CD4-positive, alpha-beta T cell (primary cell): Measurements from ENCODE around the gene DYRK1A. TPM values are rescaled to one million over a fixed set of nuclear protein-coding genes. Genes with fewer than 3 reads are reported as not detected.

Source experiments
- ATAC-seq: fragments of 200-7000 bp; cut with Tn5 transposase; one replicate; pipeline ENCODE4 v1.10.0; 2022; ENCODE audit warnings: mild to moderate bottlenecking; ENCODE audit not compliant: poor library complexity
- CTCF ChIA-PET: fragments of 350-600 bp; sonication (Branson Sonifier 250); formaldehyde crosslinking; loops from one replicate; lab custom pipeline; 2021; ENCODE audit warnings: antibody characterized with exemption, inconsistent platforms; lab: Charles Lee
- POLR2A ChIA-PET: fragments of 350-600 bp; sonication (Branson Sonifier 250); formaldehyde crosslinking; loops from one replicate; lab custom pipeline; 2021; ENCODE audit warnings: antibody characterized with exemption, inconsistent platforms; lab: Charles Lee
- DNase-seq, 14 experiments: peaks; one replicate each; pipeline ENCODE4 v3.0.0-alpha.2; 2013 to 2020; ENCODE audit warnings: mixed read lengths in 2 of 14
- H3K27ac ChIP-seq, 2 donors: one replicate each; pipeline versions ENCODE4 v1.5.1 to v1.7.0; 2013; ENCODE audit warnings: low read length in 2 of 2, low read depth in 1 of 2, mild to moderate bottlenecking in 1 of 2
- H3K27me3 ChIP-seq, 2 experiments: 1 replicate in 1 of 2; 2 replicates in 1 of 2; pipeline versions ENCODE4 v1.6.1 to v1.7.0; 2013; ENCODE audit warnings: low read length in 2 of 2, control low read depth in 1 of 2, mild to moderate bottlenecking in 1 of 2, moderate library complexity in 1 of 2; ENCODE audit not compliant: insufficient read depth in 2 of 2, control insufficient read depth in 1 of 2
- H3K36me3 ChIP-seq: one replicate; pipeline ENCODE4 v1.6.1; 2013; ENCODE audit warnings: low read length, control low read depth; ENCODE audit not compliant: insufficient read depth
- H3K4me1 ChIP-seq: one replicate; pipeline ENCODE4 v1.6.1; 2013; ENCODE audit warnings: low read length, control low read depth; ENCODE audit not compliant: insufficient read depth
- H3K4me3 ChIP-seq: one replicate; pipeline ENCODE4 v1.5.1; 2013; ENCODE audit warnings: mild to moderate bottlenecking, low read length, moderate library complexity
- H3K9me3 ChIP-seq, 2 experiments: 1 replicate in 1 of 2; 2 replicates in 1 of 2; pipeline versions ENCODE4 v1.6.1 to v1.7.0; 2013; ENCODE audit warnings: low read length in 2 of 2, mild to moderate bottlenecking in 2 of 2, control low read depth in 1 of 2, moderate library complexity in 1 of 2; ENCODE audit not compliant: control insufficient read depth in 1 of 2, insufficient read depth in 1 of 2
- H3K27ac Mint-ChIP-seq: one replicate; pipeline ENCODE4 v1.8.0; 2020; ENCODE audit warnings: mixed read lengths
- H3K27me3 Mint-ChIP-seq: one replicate; pipeline ENCODE4 v1.8.0; 2021; ENCODE audit warnings: mixed read lengths
- H3K36me3 Mint-ChIP-seq: one replicate; pipeline ENCODE4 v1.8.0; 2021; ENCODE audit warnings: low read depth, mixed read lengths
- H3K4me1 Mint-ChIP-seq: one replicate; pipeline ENCODE4 v1.8.0; 2021; ENCODE audit warnings: low read depth, mixed read lengths
- H3K4me3 Mint-ChIP-seq: one replicate; pipeline ENCODE4 v1.8.0; 2020; ENCODE audit warnings: mild to moderate bottlenecking, mixed read lengths
- H3K9me3 Mint-ChIP-seq: one replicate; pipeline ENCODE4 v1.8.0; 2020; ENCODE audit warnings: mixed read lengths
- intact Hi-C, 2 experiments: fragments of 100-400 bp; cut with DNase I in 1 of 2; cut with micrococcal nuclease in 1 of 2; formaldehyde crosslinking; loops; one replicate each; pipeline versions ENCODE4 v1.15.1 to v1.9.0; 2023 to 2025; cut with DNase I, micrococcal nuclease
- total RNA-seq, 174 experiments: library from RNA in 2 of 174; stranded (reverse) in 2 of 174; gene quantifications; one replicate each; pipeline ENCODE4 v1.2.3 and lab custom pipeline; 2021 to 2026
- TF ChIP-seq, protein P1 (sequence below): fragments of 200-600 bp; IDR thresholded peaks from one replicate; pipeline ENCODE4 v1.8.0; 2022; ENCODE audit warnings: antibody characterized with exemption, mild to moderate bottlenecking

DYRK1A gene
- total RNA-seq, 2 experiments from 2014 or later = 135 to 145 TPM

- ATAC-seq = no peak
- H3K27ac Mint-ChIP-seq = no peak overlapping the region
- intact Hi-C loops = no loop called here
Observed at GRCh38 chr21:37552496-37553029, 186.0 kb downstream of the DYRK1A start.

GRCh38 chr21:37553078-37553481 is 186.5 kb downstream of the DYRK1A start:
- H3K36me3 Mint-ChIP-seq = no peaks in the 10 kb centered on the region
- H3K27me3 Mint-ChIP-seq = peaks cover 32% of the 10 kb centered on the region
- Histone ChIP-seq H3K4me3 (no peak overlapping the region), H3K27ac (no peak overlapping the region), H3K4me1 (no peaks in the 10 kb centered on the region), H3K9me3 (peaks cover 0 to 6% of the 10 kb centered on the region in 2 experiments), H3K27me3 (no peaks in the 10 kb centered on the region), H3K36me3 (no peaks in the 10 kb centered on the region)
- POLR2A ChIA-PET = no interaction called here
- no peak overlapping the region for H3K4me3 Mint-ChIP-seq
- ATAC-seq = no peak
- CTCF ChIA-PET = no interaction called here
- H3K4me1 Mint-ChIP-seq = peaks cover 2% of the 10 kb centered on the region
- H3K9me3 Mint-ChIP-seq = no peaks in the 10 kb centered on the region
- no peak overlapping the region for H3K27ac Mint-ChIP-seq
- DNase-seq = no peak
- intact Hi-C loops = no loop called here
- TF ChIP-seq, protein P1, sequence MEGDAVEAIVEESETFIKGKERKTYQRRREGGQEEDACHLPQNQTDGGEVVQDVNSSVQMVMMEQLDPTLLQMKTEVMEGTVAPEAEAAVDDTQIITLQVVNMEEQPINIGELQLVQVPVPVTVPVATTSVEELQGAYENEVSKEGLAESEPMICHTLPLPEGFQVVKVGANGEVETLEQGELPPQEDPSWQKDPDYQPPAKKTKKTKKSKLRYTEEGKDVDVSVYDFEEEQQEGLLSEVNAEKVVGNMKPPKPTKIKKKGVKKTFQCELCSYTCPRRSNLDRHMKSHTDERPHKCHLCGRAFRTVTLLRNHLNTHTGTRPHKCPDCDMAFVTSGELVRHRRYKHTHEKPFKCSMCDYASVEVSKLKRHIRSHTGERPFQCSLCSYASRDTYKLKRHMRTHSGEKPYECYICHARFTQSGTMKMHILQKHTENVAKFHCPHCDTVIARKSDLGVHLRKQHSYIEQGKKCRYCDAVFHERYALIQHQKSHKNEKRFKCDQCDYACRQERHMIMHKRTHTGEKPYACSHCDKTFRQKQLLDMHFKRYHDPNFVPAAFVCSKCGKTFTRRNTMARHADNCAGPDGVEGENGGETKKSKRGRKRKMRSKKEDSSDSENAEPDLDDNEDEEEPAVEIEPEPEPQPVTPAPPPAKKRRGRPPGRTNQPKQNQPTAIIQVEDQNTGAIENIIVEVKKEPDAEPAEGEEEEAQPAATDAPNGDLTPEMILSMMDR = no peak

More at GRCh38 chr21:37552496-37553029, 186.0 kb downstream of the DYRK1A start:
- H3K9me3 ChIP-seq = peaks cover 0 to 6% of the 10 kb centered on the region in 2 experiments
- no peak for DNase-seq
- H3K4me3 Mint-ChIP-seq = no peak overlapping the region
- peaks cover 7% of the 10 kb centered on the region for H3K4me1 Mint-ChIP-seq
- POLR2A ChIA-PET = no interaction called here
- no peaks in the 10 kb centered on the region for H3K4me1 ChIP-seq
- no peaks in the 10 kb centered on the region for H3K9me3 Mint-ChIP-seq
- no peaks in the 10 kb centered on the region for H3K36me3 Mint-ChIP-seq
- TF ChIP-seq, protein P1 = no peak
- no peak overlapping the region for H3K4me3 ChIP-seq
- H3K27ac ChIP-seq = no peak overlapping the region
- CTCF ChIA-PET = no interaction called here
- peaks cover 37% of the 10 kb centered on the region for H3K27me3 Mint-ChIP-seq
- no peaks in the 10 kb centered on the region for H3K36me3 ChIP-seq
- H3K27me3 ChIP-seq = peaks cover 0 to under 1% of the 10 kb centered on the region in 2 experiments

DNA sequence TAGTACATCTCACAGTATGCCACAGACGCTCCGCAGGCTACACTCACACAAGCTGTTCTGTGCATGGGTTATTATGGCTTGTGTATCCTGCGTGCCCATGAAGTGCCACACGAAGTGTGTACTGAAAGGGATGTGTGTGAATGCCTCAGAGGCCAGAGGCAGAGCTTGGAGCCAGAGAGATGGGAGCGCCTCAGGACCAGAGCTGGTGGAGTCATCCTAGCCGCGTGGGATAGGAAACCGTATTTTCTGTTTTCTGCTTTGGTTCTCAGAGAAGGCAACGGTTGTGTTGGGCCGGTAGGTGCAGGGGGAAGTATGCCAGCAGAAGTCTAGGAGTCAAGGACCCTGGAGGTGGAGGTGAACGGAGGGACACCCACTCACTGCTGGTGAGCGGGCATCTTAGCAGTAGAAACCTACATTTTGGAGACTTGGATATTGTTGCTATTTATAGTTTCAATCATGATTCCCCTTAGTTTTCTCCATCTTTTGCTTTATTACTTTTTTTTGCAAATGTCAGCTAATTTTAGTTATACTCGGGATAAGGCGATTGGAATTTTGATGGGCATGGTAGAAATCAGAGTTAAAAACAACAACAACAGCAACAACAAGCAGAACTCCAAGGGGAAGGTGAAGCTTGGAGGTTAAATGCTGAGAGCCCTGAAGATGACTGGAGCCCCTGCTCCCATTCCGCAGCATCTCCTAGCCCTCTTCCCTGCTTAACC is 188.2 kb downstream of the DYRK1A start:
- H3K4me1 ChIP-seq = no peaks in the 10 kb centered on the region
- no peaks in the 10 kb centered on the region for H3K36me3 Mint-ChIP-seq

More for the DNA sequence above, 188.2 kb downstream of the DYRK1A start:
- no peaks in the 10 kb centered on the region for H3K4me1 Mint-ChIP-seq
- ChIA-PET CTCF (no interaction called here), POLR2A (interaction anchor here (0.9 kb wide), 1 partner anchor 9 kb away, joined by 4 read pairs; no protein-coding TSS in a partner anchor)
- no peak overlapping the region for H3K4me3 Mint-ChIP-seq
- DNase-seq = no peak
- intact Hi-C loops = no loop called here
- H3K27ac Mint-ChIP-seq = no peak overlapping the region
- ATAC-seq = no peak
- no peak overlapping the region for H3K4me3 ChIP-seq
- H3K27me3 ChIP-seq = no peaks in the 10 kb centered on the region
- no peaks in the 10 kb centered on the region for H3K36me3 ChIP-seq
- no peak overlapping the region for H3K27ac ChIP-seq
- no peaks in the 10 kb centered on the region for H3K9me3 Mint-ChIP-seq
- H3K9me3 ChIP-seq = peaks cover 0 to 6% of the 10 kb centered on the region in 2 experiments
- peaks cover 25% of the 10 kb centered on the region for H3K27me3 Mint-ChIP-seq
- TF ChIP-seq, protein P1 = no peak
